Activated CD8-positive, alpha-beta memory T cell treated with anti-CD3 and anti-CD28 coated beads, Interleukin-2, amount 50 U/mL, for 4 hours (primary cell): ENCODE results near the gene VEGFC.

ENCODE experiments used
- DNase-seq: peaks from one replicate; pipeline ENCODE4 v3.0.0-alpha.2; 2020

The VEGFC gene

GRCh38 chr4:176668324-176668723, 124.4 kb downstream of the VEGFC start:
- DNase-seq = no peak

- DNase-seq = no peak
Observed at GRCh38 chr4:176664964-176665363, 127.8 kb downstream of the VEGFC start.

- no peak for DNase-seq
Observed at GRCh38 chr4:176660561-176660960, 132.2 kb downstream of the VEGFC start.

GRCh38 chr4:176656108-176656507, 136.6 kb downstream of the VEGFC start:
- DNase-seq = no peak

GRCh38 chr4:176654565-176655216, 138.0 kb downstream of the VEGFC start:
- no peak for DNase-seq

- no peak for DNase-seq
Observed at GRCh38 chr4:176653401-176654220, 139.1 kb downstream of the VEGFC start.

GRCh38 chr4:176646311-176646710, 146.4 kb downstream of the VEGFC start:
- DNase-seq = no peak

GRCh38 chr4:176645246-176645960, 147.3 kb downstream of the VEGFC start:
- no peak for DNase-seq

- DNase-seq = no peak
Observed at GRCh38 chr4:176642472-176642871, 150.2 kb downstream of the VEGFC start.

GRCh38 chr4:176641237-176641636, 151.5 kb downstream of the VEGFC start:
- no peak for DNase-seq

- DNase-seq = no peak
Observed at GRCh38 chr4:176638992-176639391, 153.7 kb downstream of the VEGFC start.

GRCh38 chr4:176636292-176636691, 156.4 kb downstream of the VEGFC start:
- DNase-seq = no peak

GRCh38 chr4:176635372-176636261, 157.1 kb downstream of the VEGFC start:
- no peak for DNase-seq
